PFSK-1 (cell line): ENCODE results near the gene TMEM38B.

ENCODE experiments used
- FOXP2 ChIP-seq: optimal IDR thresholded peaks from 2 replicates; pipeline ENCODE3; 2011; ENCODE audit warnings: borderline replicate concordance, control low read depth, inconsistent platforms; ENCODE audit not compliant: insufficient read depth; ENCODE audit errors: extremely low read length, extremely low read depth
- POLR2AphosphoS5 ChIP-seq: IDR thresholded peaks from 2 replicates; pipeline ENCODE4 v1.6.1; 2012; ENCODE audit warnings: low read depth, mild to moderate bottlenecking, control low read depth, low read length, moderate library complexity
- SIN3A ChIP-seq: IDR thresholded peaks from 2 replicates; pipeline ENCODE4 v1.6.1; 2012; ENCODE audit warnings: mild to moderate bottlenecking, low read length, moderate library complexity, borderline replicate concordance; ENCODE audit not compliant: insufficient read depth
- TAF1 ChIP-seq: IDR thresholded peaks from 2 replicates; pipeline ENCODE4 v1.6.1; 2012; ENCODE audit warnings: low read length, control low read depth, borderline replicate concordance; ENCODE audit not compliant: insufficient read depth
- TF ChIP-seq, protein P1 (sequence below), 2 experiments: IDR thresholded peaks; 2 replicates each; pipeline versions ENCODE4 v1.6.1 to v1.8.0; 2011 to 2012; ENCODE audit warnings: low read depth in 2 of 2, low read length in 2 of 2, control low read depth in 1 of 2, inconsistent platforms in 1 of 2, mild to moderate bottlenecking in 1 of 2, moderate library complexity in 1 of 2; ENCODE audit not compliant: insufficient read depth in 1 of 2

Gene TMEM38B

DNA sequence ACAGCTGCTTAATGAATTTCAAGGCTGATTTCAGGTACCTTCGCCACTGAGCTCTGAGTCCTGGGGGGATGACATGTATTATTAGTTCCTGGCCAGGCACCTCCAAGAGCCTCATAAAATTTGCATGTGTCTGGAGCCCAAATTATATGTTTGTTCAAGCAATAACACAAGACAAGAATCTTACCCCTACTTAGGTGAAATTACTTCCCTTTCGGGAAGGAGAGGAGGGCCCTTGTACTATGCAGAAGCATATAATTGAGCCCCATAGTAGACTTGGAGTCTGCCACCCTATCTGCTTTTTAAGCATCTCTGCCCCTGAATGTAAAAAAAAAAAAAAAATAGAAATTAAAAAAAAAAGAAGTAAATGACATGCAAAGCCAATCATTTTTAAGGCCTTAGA, 13.0 kb upstream of the TMEM38B start:
- TF ChIP-seq POLR2AphosphoS5 (no peak), TAF1 (no peak), FOXP2 (no peak), SIN3A (no peak)
- TF ChIP-seq, protein P1, sequence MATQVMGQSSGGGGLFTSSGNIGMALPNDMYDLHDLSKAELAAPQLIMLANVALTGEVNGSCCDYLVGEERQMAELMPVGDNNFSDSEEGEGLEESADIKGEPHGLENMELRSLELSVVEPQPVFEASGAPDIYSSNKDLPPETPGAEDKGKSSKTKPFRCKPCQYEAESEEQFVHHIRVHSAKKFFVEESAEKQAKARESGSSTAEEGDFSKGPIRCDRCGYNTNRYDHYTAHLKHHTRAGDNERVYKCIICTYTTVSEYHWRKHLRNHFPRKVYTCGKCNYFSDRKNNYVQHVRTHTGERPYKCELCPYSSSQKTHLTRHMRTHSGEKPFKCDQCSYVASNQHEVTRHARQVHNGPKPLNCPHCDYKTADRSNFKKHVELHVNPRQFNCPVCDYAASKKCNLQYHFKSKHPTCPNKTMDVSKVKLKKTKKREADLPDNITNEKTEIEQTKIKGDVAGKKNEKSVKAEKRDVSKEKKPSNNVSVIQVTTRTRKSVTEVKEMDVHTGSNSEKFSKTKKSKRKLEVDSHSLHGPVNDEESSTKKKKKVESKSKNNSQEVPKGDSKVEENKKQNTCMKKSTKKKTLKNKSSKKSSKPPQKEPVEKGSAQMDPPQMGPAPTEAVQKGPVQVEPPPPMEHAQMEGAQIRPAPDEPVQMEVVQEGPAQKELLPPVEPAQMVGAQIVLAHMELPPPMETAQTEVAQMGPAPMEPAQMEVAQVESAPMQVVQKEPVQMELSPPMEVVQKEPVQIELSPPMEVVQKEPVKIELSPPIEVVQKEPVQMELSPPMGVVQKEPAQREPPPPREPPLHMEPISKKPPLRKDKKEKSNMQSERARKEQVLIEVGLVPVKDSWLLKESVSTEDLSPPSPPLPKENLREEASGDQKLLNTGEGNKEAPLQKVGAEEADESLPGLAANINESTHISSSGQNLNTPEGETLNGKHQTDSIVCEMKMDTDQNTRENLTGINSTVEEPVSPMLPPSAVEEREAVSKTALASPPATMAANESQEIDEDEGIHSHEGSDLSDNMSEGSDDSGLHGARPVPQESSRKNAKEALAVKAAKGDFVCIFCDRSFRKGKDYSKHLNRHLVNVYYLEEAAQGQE (IDR thresholded peaks at IDR 0.05; ENCODE audit: insufficient read depth in 1 of 2, low read depth in 2 of 2, low read length in 2 of 2) = no peak

DNA sequence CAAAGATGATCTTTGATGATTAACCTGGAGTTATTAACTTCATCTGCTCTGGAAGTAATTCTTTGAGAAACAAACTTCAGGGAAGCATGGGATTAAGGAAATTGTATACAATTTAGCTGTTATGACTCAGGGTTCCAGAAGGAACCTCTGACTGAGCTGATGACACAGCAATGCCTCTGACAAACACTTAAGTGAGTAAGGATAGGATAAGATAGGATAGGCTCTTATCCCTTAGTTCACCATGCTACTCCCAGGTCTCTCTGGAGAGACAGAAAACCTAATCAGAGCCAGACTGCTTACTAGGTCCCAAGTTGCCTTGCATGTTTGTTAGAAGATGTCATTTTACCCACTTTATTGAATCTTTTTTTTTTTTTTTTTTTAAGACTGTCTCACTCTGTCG, 12.6 kb upstream of the TMEM38B start:
- TF ChIP-seq TAF1 (no peak), SIN3A (no peak), POLR2AphosphoS5 (no peak), FOXP2 (no peak)
- TF ChIP-seq, protein P1 (IDR thresholded peaks at IDR 0.05; ENCODE audit: insufficient read depth in 1 of 2, low read depth in 2 of 2, low read length in 2 of 2) = no peak

DNA sequence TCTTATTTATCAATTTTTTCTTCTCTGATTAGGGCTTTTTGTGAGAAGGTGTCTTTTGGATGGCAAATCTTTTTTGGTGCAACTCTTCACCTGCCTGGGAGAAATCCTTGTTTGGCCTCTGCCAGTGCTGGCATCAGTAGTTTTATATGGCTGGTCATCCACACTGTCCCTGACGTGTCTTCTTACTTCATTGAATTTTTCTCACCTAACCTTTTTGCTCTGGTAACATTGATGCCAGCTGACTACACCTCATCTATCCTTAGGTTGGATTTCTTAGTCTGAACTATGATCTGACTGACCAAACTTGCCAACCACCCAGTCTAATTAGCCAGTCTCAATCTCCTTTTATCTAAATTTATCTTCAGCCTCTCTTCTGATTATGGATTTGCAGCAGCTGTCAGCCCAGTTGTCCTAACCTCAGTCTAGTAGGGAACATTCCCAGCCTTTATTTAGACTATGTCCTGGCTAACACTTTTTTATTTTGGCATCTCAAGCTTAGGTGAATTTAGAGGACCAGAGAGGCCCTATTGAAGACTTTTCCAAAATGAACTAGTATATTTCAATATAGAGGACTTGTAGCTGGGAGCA, 10.6 kb upstream of the TMEM38B start:
- no peak for TF ChIP-seq FOXP2
- TF ChIP-seq, protein P1 (IDR thresholded peaks at IDR 0.05; ENCODE audit: insufficient read depth in 1 of 2, low read depth in 2 of 2, low read length in 2 of 2) = no peak
- TF ChIP-seq SIN3A = no peak
- no peak for TF ChIP-seq TAF1
- no peak for TF ChIP-seq POLR2AphosphoS5

DNA sequence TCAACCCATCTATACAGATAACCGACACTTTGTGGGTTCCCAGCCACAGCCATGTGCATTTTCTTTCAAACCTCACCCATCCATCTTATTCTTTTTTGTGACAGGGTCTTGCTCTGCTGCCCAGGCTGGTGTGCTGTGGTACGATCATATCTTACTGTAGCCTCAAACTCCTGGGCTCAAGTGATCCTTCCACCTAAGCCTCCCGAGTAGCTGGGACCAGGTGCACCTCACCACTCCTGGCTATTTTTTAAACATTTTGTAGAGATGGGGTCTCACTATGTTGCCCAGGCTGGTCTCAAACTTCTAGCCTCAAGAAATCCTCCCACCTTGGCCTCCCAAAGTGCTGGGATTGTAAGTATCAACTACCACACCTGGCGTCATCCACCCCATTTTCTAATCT, 7.4 kb upstream of the TMEM38B start:
- TF ChIP-seq SIN3A (no peak), TAF1 (no peak), POLR2AphosphoS5 (no peak), FOXP2 (no peak)
- TF ChIP-seq, protein P1 (IDR thresholded peaks at IDR 0.05; ENCODE audit: insufficient read depth in 1 of 2, low read depth in 2 of 2, low read length in 2 of 2) = no peak
